Measurements from ENCODE around the gene HLA-A. TPM values are rescaled to one million over a fixed set of nuclear protein-coding genes. Genes with fewer than 3 reads are reported as not detected.
"Not testable (repeated sequence)": the region's sequence is repeated elsewhere in the genome, so short reads cannot be mapped to it uniquely, and the experiment has no call there.

Gene HLA-A
- total RNA-seq, 3 donors from 2014 or later, result 1,247 to 1,756 (median 1,527) TPM

- peaks cover 48% of the 10 kb centered on the region for H3K27me3 Mint-ChIP-seq (ENCODE audit: low read depth)
- H3K4me3 Mint-ChIP-seq, result peak overlapping the region; percentile 87
- no peak for DNase-seq
- peaks cover 32% of the 10 kb centered on the region for H3K4me1 Mint-ChIP-seq (ENCODE audit: low read depth)
- no peak for ATAC-seq
- H3K36me3 Mint-ChIP-seq (ENCODE audit: insufficient read depth), result no peaks in the 10 kb centered on the region
- no peaks in the 10 kb centered on the region for H3K9me3 Mint-ChIP-seq
These were observed 35.0 kb downstream of the HLA-A start for GRCh38 chr6:29977425-29977727.

- Mint-ChIP-seq H3K27me3 (ENCODE audit: low read depth) (peaks cover 38% of the 10 kb centered on the region), H3K4me1 (ENCODE audit: low read depth) (peaks cover 20% of the 10 kb centered on the region)
- not testable (repeated sequence) for ATAC-seq; DNase-seq; H3K4me3 Mint-ChIP-seq; H3K36me3 Mint-ChIP-seq (ENCODE audit: insufficient read depth); H3K9me3 Mint-ChIP-seq
These were observed 37.7 kb downstream of the HLA-A start for GRCh38 chr6:29980013-29980412.

- no peak for ATAC-seq
- Mint-ChIP-seq H3K4me3 (no peak overlapping the region), H3K9me3 (no peaks in the 10 kb centered on the region), H3K36me3 (ENCODE audit: insufficient read depth) (no peaks in the 10 kb centered on the region), H3K4me1 (ENCODE audit: low read depth) (peaks cover 15% of the 10 kb centered on the region), H3K27me3 (ENCODE audit: low read depth) (peaks cover 33% of the 10 kb centered on the region)
- DNase-seq, result no peak
These were observed 38.2 kb downstream of the HLA-A start for GRCh38 chr6:29980511-29980910.

- no peaks in the 10 kb centered on the region for H3K9me3 Mint-ChIP-seq
- H3K4me3 Mint-ChIP-seq, result no peak overlapping the region
- DNase-seq (no peak), ATAC-seq (no peak)
- H3K27me3 Mint-ChIP-seq (ENCODE audit: low read depth), result peaks cover 26% of the 10 kb centered on the region
- peaks cover 7% of the 10 kb centered on the region for H3K4me1 Mint-ChIP-seq (ENCODE audit: low read depth)
- no peaks in the 10 kb centered on the region for H3K36me3 Mint-ChIP-seq (ENCODE audit: insufficient read depth)
These were observed 39.0 kb downstream of the HLA-A start for GRCh38 chr6:29981211-29981812.

- Mint-ChIP-seq H3K27me3 (ENCODE audit: low read depth) (peaks cover 18% of the 10 kb centered on the region), H3K4me3 (no peak overlapping the region), H3K9me3 (no peaks in the 10 kb centered on the region), H3K36me3 (ENCODE audit: insufficient read depth) (no peaks in the 10 kb centered on the region), H3K4me1 (ENCODE audit: low read depth) (peaks cover 2% of the 10 kb centered on the region)
- DNase-seq (no peak), ATAC-seq (no peak)
These were observed 39.8 kb downstream of the HLA-A start for GRCh38 chr6:29982097-29982496.

- Mint-ChIP-seq H3K4me3 (no peak overlapping the region), H3K36me3 (ENCODE audit: insufficient read depth) (peaks cover 4% of the 10 kb centered on the region), H3K27me3 (ENCODE audit: low read depth) (peaks cover 11% of the 10 kb centered on the region), H3K9me3 (no peaks in the 10 kb centered on the region), H3K4me1 (ENCODE audit: low read depth) (no peaks in the 10 kb centered on the region)
- DNase-seq (no peak), ATAC-seq (no peak)
These were observed 41.9 kb downstream of the HLA-A start for GRCh38 chr6:29984232-29984631.

- H3K36me3 Mint-ChIP-seq (ENCODE audit: insufficient read depth), result peaks cover 6% of the 10 kb centered on the region
- no peak for DNase-seq
- H3K4me1 Mint-ChIP-seq (ENCODE audit: low read depth), result no peaks in the 10 kb centered on the region
- no peaks in the 10 kb centered on the region for H3K9me3 Mint-ChIP-seq
- no peak overlapping the region for H3K4me3 Mint-ChIP-seq
- ATAC-seq, result no peak
- peaks cover 11% of the 10 kb centered on the region for H3K27me3 Mint-ChIP-seq (ENCODE audit: low read depth)
These were observed 42.7 kb downstream of the HLA-A start for GRCh38 chr6:29984992-29985391.

- no peak for DNase-seq
- ATAC-seq, result no peak
These were observed 43.9 kb downstream of the HLA-A start for GRCh38 chr6:29986179-29986781.

GRCh38 chr6:29989211-29989610 lies 46.9 kb downstream of the HLA-A start:
- Mint-ChIP-seq H3K9me3 (no peaks in the 10 kb centered on the region), H3K27me3 (ENCODE audit: low read depth) (peaks cover 18% of the 10 kb centered on the region), H3K4me3 (no peak overlapping the region), H3K4me1 (ENCODE audit: low read depth) (no peaks in the 10 kb centered on the region), H3K36me3 (ENCODE audit: insufficient read depth) (peaks cover 6% of the 10 kb centered on the region)
- ATAC-seq, result no peak
- DNase-seq, result no peak

More at GRCh38 chr6:29986179-29986781, 43.9 kb downstream of the HLA-A start:
- Mint-ChIP-seq H3K4me1 (ENCODE audit: low read depth) (no peaks in the 10 kb centered on the region), H3K4me3 (no peak overlapping the region), H3K27me3 (ENCODE audit: low read depth) (peaks cover 14% of the 10 kb centered on the region), H3K9me3 (no peaks in the 10 kb centered on the region), H3K36me3 (ENCODE audit: insufficient read depth) (peaks cover 6% of the 10 kb centered on the region)

GRCh38 chr6:29990931-29991330 lies 48.6 kb downstream of the HLA-A start:
- peaks cover 18% of the 10 kb centered on the region for H3K27me3 Mint-ChIP-seq (ENCODE audit: low read depth)
- no peaks in the 10 kb centered on the region for H3K9me3 Mint-ChIP-seq
- no peaks in the 10 kb centered on the region for H3K4me1 Mint-ChIP-seq (ENCODE audit: low read depth)
- H3K36me3 Mint-ChIP-seq (ENCODE audit: insufficient read depth), result peaks cover 6% of the 10 kb centered on the region
- H3K4me3 Mint-ChIP-seq, result no peak overlapping the region
- DNase-seq (no peak), ATAC-seq (no peak)

- Mint-ChIP-seq H3K4me3 (no peak overlapping the region), H3K9me3 (no peaks in the 10 kb centered on the region), H3K4me1 (ENCODE audit: low read depth) (no peaks in the 10 kb centered on the region), H3K27me3 (ENCODE audit: low read depth) (peaks cover 18% of the 10 kb centered on the region), H3K36me3 (ENCODE audit: insufficient read depth) (peaks cover 6% of the 10 kb centered on the region)
- no peak for DNase-seq
- ATAC-seq, result peak; percentile 66 to 81
These were observed 50.5 kb downstream of the HLA-A start for GRCh38 chr6:29992807-29993206.

GRCh38 chr6:29994826-29995225 lies 52.5 kb downstream of the HLA-A start:
- Mint-ChIP-seq H3K27me3 (ENCODE audit: low read depth) (peaks cover 20% of the 10 kb centered on the region), H3K36me3 (ENCODE audit: insufficient read depth) (no peaks in the 10 kb centered on the region), H3K4me1 (ENCODE audit: low read depth) (no peaks in the 10 kb centered on the region), H3K4me3 (no peak overlapping the region), H3K9me3 (no peaks in the 10 kb centered on the region)
- no peak for ATAC-seq
- no peak for DNase-seq

- no peak for DNase-seq
- Mint-ChIP-seq H3K4me1 (ENCODE audit: low read depth) (no peaks in the 10 kb centered on the region), H3K36me3 (ENCODE audit: insufficient read depth) (no peaks in the 10 kb centered on the region), H3K4me3 (no peak overlapping the region), H3K27me3 (ENCODE audit: low read depth) (peaks cover 20% of the 10 kb centered on the region), H3K9me3 (no peaks in the 10 kb centered on the region)
- no peak for ATAC-seq
These were observed 53.0 kb downstream of the HLA-A start for GRCh38 chr6:29995340-29995777.
